Small intestine (tissue), 16 donors: Measurements from ENCODE around the gene RBBP8NL. TPM values are rescaled to one million over a fixed set of nuclear protein-coding genes. Genes with fewer than 3 reads are reported as not detected.

Experiments
- DNase-seq, 2 donors: peaks; one replicate each; pipeline versions ENCODE4 v3.0.0 to v3.0.0-alpha.2; 2013
- FAIRE-seq: peaks from 2 replicates; lab custom pipeline; 2012; peaks lifted over from hg19 to GRCh38; lab: Jason Lieb, UNC
- H3K27ac ChIP-seq, 3 donors: one replicate each; pipeline ENCODE4 v1.5.1; 2013; ENCODE audit warnings: low read length in 2 of 3, mild to moderate bottlenecking in 2 of 3, control low read depth in 1 of 3, inconsistent platforms in 1 of 3, low read depth in 1 of 3, moderate library complexity in 1 of 3
- H3K27me3 ChIP-seq, 3 donors: one replicate each; pipeline ENCODE4 v1.6.1; 2013; ENCODE audit warnings: low read length in 3 of 3, inconsistent platforms in 1 of 3; ENCODE audit not compliant: control insufficient read depth in 3 of 3, insufficient read depth in 3 of 3
- H3K36me3 ChIP-seq, 3 donors: one replicate each; pipeline ENCODE4 v1.6.1; 2013; ENCODE audit warnings: low read length in 3 of 3, inconsistent platforms in 1 of 3, low read depth in 1 of 3, mild to moderate bottlenecking in 1 of 3, moderate library complexity in 1 of 3; ENCODE audit not compliant: control insufficient read depth in 3 of 3, insufficient read depth in 2 of 3
- H3K4me1 ChIP-seq, 3 donors: one replicate each; pipeline ENCODE4 v1.6.1; 2013; ENCODE audit warnings: low read length in 2 of 3, inconsistent platforms in 1 of 3, low read depth in 1 of 3, mild to moderate bottlenecking in 1 of 3, moderate library complexity in 1 of 3; ENCODE audit not compliant: control insufficient read depth in 3 of 3, insufficient read depth in 2 of 3
- H3K4me3 ChIP-seq, 3 donors: one replicate each; pipeline ENCODE4 v1.5.1; 2013; ENCODE audit warnings: low read length in 3 of 3, control low read depth in 1 of 3, inconsistent platforms in 1 of 3, low read depth in 1 of 3, mild to moderate bottlenecking in 1 of 3, moderate library complexity in 1 of 3
- H3K9me3 ChIP-seq, 2 donors: one replicate each; pipeline ENCODE4 v1.6.1; 2013; ENCODE audit warnings: low read depth in 1 of 2, low read length in 1 of 2; ENCODE audit not compliant: control insufficient read depth in 2 of 2, insufficient read depth in 1 of 2
- WGBS, 3 donors: extraction: QIAGEN DNeasy Blood & Tissue Kit; methylation state at CpG; one replicate each; pipeline ENCODE4 v1.1.7; 2013; 5-methylcytosine and 5-hydroxymethylcytosine counted together
- long read RNA-seq, 10 donors: transcript quantifications; one replicate each; lab custom pipeline, GENCODE V29; 2026
- polyA plus RNA-seq, 4 donors: library from polyadenylated mRNA; stranded (reverse) in 3 of 4; unstranded in 1 of 4; fragments of 200-250 nt in 3 of 4; fragments of 120-200 nt in 1 of 4; gene quantifications; one replicate each; pipeline versions ENCODE4 v1.2.1 to v1.2.3, GENCODE V29; 2013
- donor health status: healthy with polysubstance abuse.
- donor health status: control.
- donor health status: control.
- donor health status: Bipolar disorder and iron deficiency.
- donor health status: healthy.

RBBP8NL gene
- 10 to 100 TPM in 3 of 4 donors, 1 to 10 TPM in 1; 8.0 to 28.0 (median 13.5) TPM for polyA plus RNA-seq
- long read RNA-seq, donor 1, partial matches to known transcripts: 21 of 21 reads
- long read RNA-seq, donor 1, other reads (novel, unspliced or antisense): 0 of 21 reads
- long read RNA-seq, donor 2, partial matches to known transcripts: 5 of 5 reads
- long read RNA-seq, donor 2, other reads (novel, unspliced or antisense): 0 of 5 reads
- long read RNA-seq, donor 3, partial matches to known transcripts: 7 of 7 reads
- long read RNA-seq, donor 3, other reads (novel, unspliced or antisense): 0 of 7 reads
- long read RNA-seq, donor 4: 0 reads
- long read RNA-seq, donor 5: 0 reads
- long read RNA-seq, donor 6, partial matches to known transcripts: 5 of 5 reads
- long read RNA-seq, donor 6, other reads (novel, unspliced or antisense): 0 of 5 reads
- long read RNA-seq, donor 7: 0 reads
- long read RNA-seq, donor 8: 0 reads
- long read RNA-seq, donor 9: 0 reads
- long read RNA-seq, donor 10, partial matches to known transcripts: 0 of 1 reads
- long read RNA-seq, donor 10, other reads (novel, unspliced or antisense): 0 of 1 reads

- FAIRE-seq: no peak
- peak; percentile 90 to 94 for DNase-seq
- peaks cover 0 to 87% (median 3%) of the 10 kb centered on the region in 3 donors for H3K4me1 ChIP-seq
- H3K36me3 ChIP-seq: peaks cover 0 to 22% (median 0%) of the 10 kb centered on the region in 3 donors
- H3K27ac ChIP-seq: peak within 1 kb of the TSS in 2 of 3 donors; percentile 78 to 87
- peak within 1 kb of the TSS in 1 of 3 donors; percentile 31 for H3K4me3 ChIP-seq
- no peaks in the 10 kb centered on the region for H3K9me3 ChIP-seq
- H3K27me3 ChIP-seq: no peaks in the 10 kb centered on the region
- WGBS, 3 donors: 17 to 56% (median 33%) methylated on average over 28 of the region's 28 CpGs
Measured at GRCh38 chr20:62427172-62428001, at the start of gene RBBP8NL. TSS of gene RBBP8NL (minus strand) at chr20:62427539. CDS start at chr20:62419647, 7,892 bp downstream.

- DNase-seq (peak; percentile 71 to 84), FAIRE-seq (no peak)
- peak overlapping the region; percentile 75 to 94 (median 90) for H3K27ac ChIP-seq
- peaks cover 0 to 29% (median 0%) of the 10 kb centered on the region in 3 donors for H3K4me1 ChIP-seq
- H3K36me3 ChIP-seq: peaks cover 0 to 33% (median 0%) of the 10 kb centered on the region in 3 donors
- WGBS, 3 donors: 1 to 6% (median 4%) methylated on average over 43 to 82 of the region's 82 CpGs
- peak overlapping the region in 2 of 3 donors; percentile 75 to 91 for H3K4me3 ChIP-seq
- no peaks in the 10 kb centered on the region for H3K9me3 ChIP-seq
- H3K27me3 ChIP-seq: peaks cover 0 to 28% (median 26%) of the 10 kb centered on the region in 3 donors
Measured at GRCh38 chr20:62476056-62476838, 48.9 kb upstream of the RBBP8NL start.

- 0 to 2% (median 2%) methylated on average over 14 to 37 of the region's 37 CpGs for WGBS, 3 donors
- peaks cover 0 to 30% (median 0%) of the 10 kb centered on the region in 3 donors for H3K4me1 ChIP-seq
- H3K27me3 ChIP-seq: peaks cover 0 to 28% (median 26%) of the 10 kb centered on the region in 3 donors
- peak within 1 kb of the TSS; percentile 94 to 99 (median 96) for H3K27ac ChIP-seq
- H3K4me3 ChIP-seq: peak within 1 kb of the TSS in 2 of 3 donors; percentile 75 to 91
- H3K9me3 ChIP-seq: no peaks in the 10 kb centered on the region
- DNase-seq (peak in 1 of 2 donors; percentile 39), FAIRE-seq (no peak)
- peaks cover 0 to 38% (median 0%) of the 10 kb centered on the region in 3 donors for H3K36me3 ChIP-seq
Measured at GRCh38 chr20:62475772-62476055, 48.4 kb upstream of the RBBP8NL start, which contains the start of gene GATA5. TSS of gene GATA5 (minus strand) at chr20:62475995. CDS start at chr20:62475521, 474 bp downstream.

- H3K27ac ChIP-seq: peak overlapping the region; percentile 94 to 99 (median 96)
- H3K36me3 ChIP-seq: peaks cover 0 to 43% (median 0%) of the 10 kb centered on the region in 3 donors
- peaks cover 0 to 31% (median 0%) of the 10 kb centered on the region in 3 donors for H3K4me1 ChIP-seq
- DNase-seq: peak; percentile 15 to 79
- peak overlapping the region in 2 of 3 donors; percentile 64 to 91 for H3K4me3 ChIP-seq
- WGBS, 3 donors: 1 to 4% (median 3%) methylated on average over 65 to 93 of the region's 93 CpGs
- FAIRE-seq: no peak
- peaks cover 0 to 30% (median 28%) of the 10 kb centered on the region in 3 donors for H3K27me3 ChIP-seq
- no peaks in the 10 kb centered on the region for H3K9me3 ChIP-seq
Measured at GRCh38 chr20:62475027-62475771, 47.9 kb upstream of the RBBP8NL start.

GRCh38 chr20:62474604-62475026, 47.3 kb upstream of the RBBP8NL start:
- Histone ChIP-seq H3K27me3 (peaks cover 0 to 31% (median 28%) of the 10 kb centered on the region in 3 donors), H3K4me3 (peak overlapping the region in 2 of 3 donors; percentile 63 to 91), H3K36me3 (peaks cover 0 to 49% (median 0%) of the 10 kb centered on the region in 3 donors), H3K27ac (peak overlapping the region; percentile 94 to 99 (median 96)), H3K9me3 (no peaks in the 10 kb centered on the region), H3K4me1 (peaks cover 0 to 34% (median 0%) of the 10 kb centered on the region in 3 donors)
- DNase-seq (no peak), FAIRE-seq (no peak)
- WGBS, 3 donors: 2 to 8% (median 3%) methylated on average over 22 to 25 of the region's 25 CpGs

- peak overlapping the region in 2 of 3 donors; percentile 63 to 91 for H3K4me3 ChIP-seq
- H3K4me1 ChIP-seq: peaks cover 0 to 28% (median 0%) of the 10 kb centered on the region in 3 donors
- DNase-seq: peak; percentile 66 to 79
- peaks cover 0 to 56% (median 0%) of the 10 kb centered on the region in 3 donors for H3K36me3 ChIP-seq
- no peaks in the 10 kb centered on the region for H3K9me3 ChIP-seq
- no peak for FAIRE-seq
- WGBS, 3 donors: 7 to 14% (median 10%) methylated on average over 44 to 52 of the region's 52 CpGs
- peak overlapping the region; percentile 94 to 99 (median 96) for H3K27ac ChIP-seq
- peaks cover 0 to 31% (median 24%) of the 10 kb centered on the region in 3 donors for H3K27me3 ChIP-seq
Measured at GRCh38 chr20:62473717-62474603, 46.6 kb upstream of the RBBP8NL start.
